Mononuclear cell (primary cell): ENCODE measurements around the gene KNCN. TPM values are rescaled to one million over a fixed set of nuclear protein-coding genes. Genes with fewer than 3 reads are reported as not detected.

Experiments used
- H3K27me3 ChIP-seq: 2 replicates; pipeline ENCODE4 v1.6.0; 2011; ENCODE audit warnings: low read length, control low read depth; ENCODE audit not compliant: insufficient read depth
- H3K4me1 ChIP-seq: 2 replicates; pipeline ENCODE4 v1.5.1; 2011; ENCODE audit warnings: mild to moderate bottlenecking, low read length, control low read depth; ENCODE audit not compliant: insufficient read depth
- H3K4me3 ChIP-seq: 2 replicates; pipeline ENCODE4 v1.5.1; 2011; ENCODE audit warnings: mild to moderate bottlenecking, low read length, moderate library complexity
- H3K9me3 ChIP-seq: 2 replicates; pipeline ENCODE4 v1.5.1; 2011; ENCODE audit warnings: low read depth, mild to moderate bottlenecking, control low read depth, low read length
- total RNA-seq: library from RNA; depleted of rRNA; stranded (reverse); fragments of >200 nt; gene quantifications from one replicate; pipeline ENCODE4 v1.2.3, GENCODE V29; 2012

The KNCN gene
- total RNA-seq, 1 donor, result 0.10 TPM

GRCh38 chr1:46515576-46515975 lies 35.9 kb downstream of the KNCN start:
- H3K4me1 ChIP-seq, result no peaks in the 10 kb centered on the region
- H3K4me3 ChIP-seq, result no peak overlapping the region
- no peaks in the 10 kb centered on the region for H3K9me3 ChIP-seq
- H3K27me3 ChIP-seq, result no peaks in the 10 kb centered on the region

DNA sequence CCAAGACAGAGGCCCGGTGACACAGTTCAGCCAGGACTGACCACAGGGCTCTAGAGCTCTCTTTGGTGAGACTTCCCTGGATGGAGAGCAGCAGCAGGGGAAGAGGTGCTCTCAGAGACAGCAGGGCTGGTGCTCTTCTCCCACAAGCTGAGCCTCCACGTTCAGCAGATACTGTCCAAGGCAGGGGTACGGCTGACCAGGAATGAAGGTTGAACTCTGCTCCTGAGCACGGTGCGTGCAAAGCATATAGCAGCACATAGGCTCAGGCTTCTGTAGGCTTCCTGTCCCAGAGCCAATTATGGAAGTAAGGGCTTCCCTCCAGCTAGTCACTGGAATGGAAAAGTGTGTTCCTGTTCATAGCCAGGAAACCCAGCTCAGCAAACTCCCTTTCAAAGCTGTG lies 37.9 kb downstream of the KNCN start:
- Histone ChIP-seq H3K4me3 (no peak overlapping the region), H3K27me3 (no peaks in the 10 kb centered on the region), H3K9me3 (no peaks in the 10 kb centered on the region), H3K4me1 (no peaks in the 10 kb centered on the region)

DNA sequence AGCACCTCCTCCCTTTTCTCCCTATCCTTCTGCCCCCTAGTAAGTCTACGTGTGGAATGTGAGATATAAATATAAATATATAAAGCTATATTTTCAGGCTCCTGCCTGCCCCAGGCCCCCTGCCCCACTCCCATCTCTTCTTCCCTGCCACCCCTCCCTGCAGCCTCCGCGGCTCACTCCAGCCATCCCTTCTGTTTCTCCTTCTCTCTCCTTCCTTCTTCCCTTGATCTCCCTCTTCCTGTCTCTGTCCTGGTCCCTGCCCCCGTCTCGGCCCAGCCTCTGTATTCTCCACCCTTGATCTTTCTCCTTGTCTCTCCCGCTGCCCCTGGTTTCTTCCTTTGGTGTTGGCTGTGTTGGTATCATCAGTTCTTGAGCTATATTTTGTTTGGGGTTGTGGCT lies 38.7 kb downstream of the KNCN start:
- Histone ChIP-seq H3K27me3 (no peaks in the 10 kb centered on the region), H3K4me3 (no peak overlapping the region), H3K4me1 (no peaks in the 10 kb centered on the region), H3K9me3 (no peaks in the 10 kb centered on the region)

DNA sequence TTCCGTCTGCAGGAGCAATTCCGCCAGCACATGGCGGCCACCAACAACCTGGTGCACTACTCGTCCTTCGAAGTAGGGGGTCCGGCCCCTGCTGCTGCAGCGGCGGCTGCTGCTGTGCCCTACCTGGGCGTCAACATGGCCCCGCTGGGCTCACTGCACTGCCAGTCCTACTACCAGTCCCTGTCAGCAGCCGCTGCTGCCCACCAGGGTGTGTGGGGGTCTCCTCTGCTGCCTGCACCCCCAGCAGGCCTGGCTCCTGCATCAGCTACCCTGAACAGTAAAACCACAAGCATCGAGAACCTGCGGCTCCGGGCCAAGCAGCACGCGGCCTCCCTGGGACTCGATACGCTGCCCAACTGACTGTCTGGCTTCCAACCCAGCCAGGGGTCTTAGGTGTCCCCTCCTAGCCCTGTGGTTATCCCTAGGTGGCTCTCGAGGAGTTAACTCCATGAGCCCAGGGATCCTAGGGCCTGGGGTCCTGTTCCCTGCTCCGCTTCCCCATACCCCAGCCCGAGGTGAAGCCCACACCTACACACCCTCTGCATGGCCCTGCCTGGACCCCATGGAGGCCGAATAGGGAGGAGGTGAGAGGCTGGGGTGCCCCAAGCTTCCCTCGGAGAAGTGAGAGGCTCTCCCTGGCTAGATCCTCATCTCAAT lies 39.2 kb downstream of the KNCN start:
- Histone ChIP-seq H3K27me3 (no peaks in the 10 kb centered on the region), H3K4me1 (no peaks in the 10 kb centered on the region), H3K9me3 (no peaks in the 10 kb centered on the region), H3K4me3 (no peak overlapping the region)

DNA sequence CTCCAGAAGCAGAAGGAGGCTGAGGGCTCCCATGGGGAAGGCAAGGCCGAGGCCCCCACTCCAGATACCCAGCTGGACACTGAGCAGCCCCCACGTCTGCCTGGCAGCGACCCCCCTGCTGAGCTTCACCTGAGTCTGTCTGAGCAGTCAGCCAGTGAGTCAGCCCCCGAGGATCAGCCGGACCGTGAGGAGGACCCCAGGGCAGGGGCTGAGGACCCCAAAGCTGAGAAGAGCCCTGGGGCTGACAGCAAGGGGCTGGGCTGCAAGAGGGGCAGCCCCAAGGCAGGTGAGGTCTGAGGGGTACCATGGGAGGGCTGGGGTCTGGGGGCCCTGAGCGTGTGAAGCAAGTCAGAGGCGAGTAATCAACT lies 40.5 kb downstream of the KNCN start:
- no peaks in the 10 kb centered on the region for H3K4me1 ChIP-seq
- H3K27me3 ChIP-seq, result no peaks in the 10 kb centered on the region
- H3K4me3 ChIP-seq, result no peak overlapping the region
- no peaks in the 10 kb centered on the region for H3K9me3 ChIP-seq

DNA sequence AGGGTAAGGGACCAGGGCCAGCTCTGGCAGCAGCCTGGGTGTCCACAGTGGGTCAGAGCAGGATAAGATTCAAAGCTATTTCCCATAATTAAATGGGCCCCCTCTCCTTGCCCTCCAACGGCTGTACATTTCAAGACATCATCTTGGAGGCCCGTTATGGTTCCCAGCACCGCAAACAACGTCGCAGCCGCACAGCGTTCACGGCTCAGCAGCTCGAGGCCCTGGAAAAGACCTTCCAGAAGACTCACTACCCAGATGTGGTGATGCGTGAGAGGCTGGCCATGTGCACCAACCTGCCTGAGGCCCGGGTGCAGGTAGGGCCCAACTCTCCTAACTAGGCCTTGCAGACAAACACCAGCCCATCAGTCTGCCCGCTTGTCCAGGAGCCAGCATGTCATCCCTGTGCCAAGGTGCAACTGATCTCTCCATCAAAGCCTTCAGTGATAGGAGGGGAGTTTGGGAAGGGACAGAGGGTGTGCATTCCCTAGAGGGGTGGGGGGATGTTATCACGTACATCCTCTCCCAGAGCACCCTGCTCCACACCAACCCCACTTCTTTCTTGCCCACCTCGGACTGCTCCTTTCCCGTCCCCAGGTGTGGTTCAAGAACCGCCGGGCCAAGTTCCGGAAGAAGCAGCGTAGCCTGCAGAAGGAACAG lies 41.0 kb downstream of the KNCN start:
- Histone ChIP-seq H3K4me3 (no peak overlapping the region), H3K4me1 (no peaks in the 10 kb centered on the region), H3K27me3 (no peaks in the 10 kb centered on the region), H3K9me3 (no peaks in the 10 kb centered on the region)

DNA sequence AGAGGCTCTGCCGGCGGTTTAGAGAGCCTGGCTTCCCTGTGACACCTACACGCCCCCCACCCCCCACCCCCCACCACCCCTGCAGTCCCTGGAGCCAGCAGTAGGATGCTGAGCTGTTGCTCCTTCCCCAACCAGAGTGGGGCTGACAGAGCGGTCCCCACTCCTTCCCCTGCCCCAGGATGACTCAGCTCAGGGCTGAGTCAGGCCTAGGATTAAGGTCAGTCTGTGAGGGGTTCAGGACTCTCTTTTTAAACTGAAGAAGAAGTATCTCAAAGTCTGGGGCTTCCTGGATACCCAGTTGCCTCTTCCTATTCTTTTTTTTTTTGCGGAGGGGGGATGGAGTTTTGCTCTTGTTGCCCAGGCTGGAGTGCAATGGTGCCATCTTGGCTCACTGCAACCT lies 42.7 kb downstream of the KNCN start:
- H3K4me1 ChIP-seq, result no peaks in the 10 kb centered on the region
- H3K4me3 ChIP-seq, result no peak overlapping the region
- H3K9me3 ChIP-seq, result no peaks in the 10 kb centered on the region
- H3K27me3 ChIP-seq, result no peaks in the 10 kb centered on the region

GRCh38 chr1:46506470-46507219 lies 44.8 kb downstream of the KNCN start:
- H3K9me3 ChIP-seq, result no peaks in the 10 kb centered on the region
- no peaks in the 10 kb centered on the region for H3K4me1 ChIP-seq
- H3K27me3 ChIP-seq, result peaks cover 8% of the 10 kb centered on the region
- H3K4me3 ChIP-seq, result no peak overlapping the region

GRCh38 chr1:46503421-46503820 lies 48.0 kb downstream of the KNCN start:
- Histone ChIP-seq H3K4me3 (no peak overlapping the region), H3K9me3 (no peaks in the 10 kb centered on the region), H3K4me1 (no peaks in the 10 kb centered on the region), H3K27me3 (peaks cover 8% of the 10 kb centered on the region)

- no peaks in the 10 kb centered on the region for H3K4me1 ChIP-seq
- peaks cover 8% of the 10 kb centered on the region for H3K27me3 ChIP-seq
- H3K4me3 ChIP-seq, result no peak overlapping the region
- H3K9me3 ChIP-seq, result no peaks in the 10 kb centered on the region
Measured at GRCh38 chr1:46501528-46501927, 49.9 kb downstream of the KNCN start.

DNA sequence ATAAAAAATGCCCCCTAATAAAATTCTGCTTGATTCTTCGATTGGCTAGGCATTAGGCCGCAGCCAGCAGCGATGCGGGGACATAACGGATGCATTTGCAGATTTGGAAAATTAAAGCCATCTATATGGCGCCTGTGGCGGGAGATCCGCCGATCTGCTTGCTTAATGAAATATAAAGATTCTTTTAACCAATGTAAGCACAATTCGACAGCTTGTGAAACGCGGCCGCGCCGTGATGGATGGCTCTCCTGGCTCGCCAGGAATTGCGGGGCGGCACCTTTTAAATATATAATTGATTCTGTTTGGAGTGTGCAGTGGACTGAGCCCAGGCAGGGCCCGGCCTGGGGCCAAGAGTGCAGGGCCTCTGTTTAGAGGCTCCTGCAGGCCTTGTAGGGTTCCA lies 53.8 kb downstream of the KNCN start:
- Histone ChIP-seq H3K9me3 (no peaks in the 10 kb centered on the region), H3K4me3 (no peak overlapping the region), H3K4me1 (no peaks in the 10 kb centered on the region)

DNA sequence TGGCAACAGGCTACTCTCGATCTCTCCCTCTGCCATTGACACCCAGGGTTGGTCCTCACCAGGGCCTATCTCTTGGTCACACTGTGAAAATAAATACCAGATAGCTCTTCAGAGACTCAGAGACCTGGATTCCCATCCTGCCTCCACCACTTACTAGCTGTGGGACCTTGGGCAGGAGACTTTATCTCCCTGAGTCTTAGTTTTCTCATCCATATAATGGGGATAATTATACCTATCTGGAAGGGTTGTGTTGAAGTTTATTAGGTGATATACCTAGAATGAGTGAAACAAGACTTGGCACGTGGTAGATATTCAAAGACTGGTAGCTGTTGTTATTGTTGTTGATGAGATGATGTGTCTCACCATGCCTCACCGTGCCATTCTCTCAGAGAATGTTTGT lies 54.4 kb downstream of the KNCN start:
- Histone ChIP-seq H3K9me3 (no peaks in the 10 kb centered on the region), H3K27me3 (peaks cover 34% of the 10 kb centered on the region), H3K4me1 (no peaks in the 10 kb centered on the region), H3K4me3 (no peak overlapping the region)

More for the DNA sequence above, 53.8 kb downstream of the KNCN start:
- peaks cover 30% of the 10 kb centered on the region for H3K27me3 ChIP-seq

DNA sequence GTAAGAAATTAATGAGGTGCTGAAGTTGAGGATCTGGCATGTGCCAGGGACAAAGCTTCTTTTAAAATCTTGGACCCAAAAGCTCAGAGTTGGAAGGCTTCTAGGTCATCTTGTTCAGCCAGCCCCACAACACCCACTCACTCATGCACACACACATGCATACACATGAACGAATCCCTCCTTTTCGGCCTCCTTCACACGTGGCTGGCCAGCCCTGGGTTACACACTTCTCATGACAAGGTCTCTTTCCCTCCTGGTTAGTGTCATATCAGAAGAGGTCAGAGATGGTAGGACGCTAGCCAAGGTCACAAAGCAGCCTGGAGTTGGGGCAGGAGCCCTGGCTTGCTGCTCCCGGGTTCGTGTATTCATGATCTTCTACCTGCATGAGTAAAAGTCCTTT lies 54.9 kb downstream of the KNCN start:
- H3K9me3 ChIP-seq, result no peaks in the 10 kb centered on the region
- H3K4me1 ChIP-seq, result no peaks in the 10 kb centered on the region
- H3K4me3 ChIP-seq, result no peak overlapping the region
- peaks cover 37% of the 10 kb centered on the region for H3K27me3 ChIP-seq

- peaks cover 44% of the 10 kb centered on the region for H3K27me3 ChIP-seq
- no peaks in the 10 kb centered on the region for H3K4me1 ChIP-seq
- H3K9me3 ChIP-seq, result no peaks in the 10 kb centered on the region
- H3K4me3 ChIP-seq, result no peak overlapping the region
Measured at GRCh38 chr1:46495778-46496177, 55.7 kb downstream of the KNCN start.
